ENCODE results near the gene RTN4R. TPM values are rescaled to one million over a fixed set of nuclear protein-coding genes. Genes with fewer than 3 reads are reported as not detected.
"Not testable (repeated sequence)": the region's sequence is repeated elsewhere in the genome, so short reads cannot be mapped to it uniquely, and the experiment has no call there.

RTN4R gene
- total RNA-seq, 1 donor from 2014 or later, result 2.6 TPM

DNA sequence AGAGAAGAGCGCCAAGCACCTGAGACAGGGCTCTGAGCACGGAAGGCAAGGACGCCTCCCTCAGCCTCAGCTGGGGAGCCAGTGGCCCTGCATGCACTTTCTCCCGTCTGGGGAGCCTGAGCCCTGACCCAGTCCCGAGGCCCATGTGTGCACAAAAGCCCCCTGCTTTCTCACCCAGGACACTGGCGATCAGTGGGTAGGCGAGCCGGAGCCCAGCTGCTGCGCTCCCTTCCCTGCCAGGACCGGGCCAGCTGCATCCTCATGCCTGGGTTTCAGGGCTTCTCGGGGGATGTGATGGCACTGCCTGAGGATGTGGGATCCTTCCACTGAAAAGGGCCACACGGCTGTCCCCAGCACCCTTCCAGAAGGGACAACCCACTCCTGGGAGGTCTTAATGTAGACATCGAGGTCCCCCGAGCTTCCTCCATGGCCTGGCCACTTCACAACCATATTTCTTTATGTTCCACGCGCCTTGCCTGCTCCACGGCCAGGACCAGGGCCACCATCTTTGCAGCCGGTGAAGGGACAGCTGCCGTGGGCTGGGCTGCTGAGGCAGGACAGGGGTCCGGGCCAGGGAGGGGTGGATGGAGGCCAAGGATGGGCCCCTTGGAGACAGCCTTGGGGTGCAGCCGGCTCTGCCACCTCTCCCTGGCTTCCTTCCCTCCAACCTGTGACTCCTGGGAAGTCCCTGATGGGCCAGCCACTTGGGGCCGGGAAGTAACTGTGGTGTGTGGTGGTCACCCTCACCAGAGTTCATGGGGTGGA, 10.8 kb upstream of the RTN4R start:
- H3K27ac ChIP-seq (ENCODE audit: low read depth, low read length); H3K4me3 ChIP-seq (ENCODE audit: low read length in 3 of 3); H3K9me3 ChIP-seq (ENCODE audit: control insufficient read depth in 3 of 3, low read length in 3 of 3): not testable (repeated sequence)

DNA sequence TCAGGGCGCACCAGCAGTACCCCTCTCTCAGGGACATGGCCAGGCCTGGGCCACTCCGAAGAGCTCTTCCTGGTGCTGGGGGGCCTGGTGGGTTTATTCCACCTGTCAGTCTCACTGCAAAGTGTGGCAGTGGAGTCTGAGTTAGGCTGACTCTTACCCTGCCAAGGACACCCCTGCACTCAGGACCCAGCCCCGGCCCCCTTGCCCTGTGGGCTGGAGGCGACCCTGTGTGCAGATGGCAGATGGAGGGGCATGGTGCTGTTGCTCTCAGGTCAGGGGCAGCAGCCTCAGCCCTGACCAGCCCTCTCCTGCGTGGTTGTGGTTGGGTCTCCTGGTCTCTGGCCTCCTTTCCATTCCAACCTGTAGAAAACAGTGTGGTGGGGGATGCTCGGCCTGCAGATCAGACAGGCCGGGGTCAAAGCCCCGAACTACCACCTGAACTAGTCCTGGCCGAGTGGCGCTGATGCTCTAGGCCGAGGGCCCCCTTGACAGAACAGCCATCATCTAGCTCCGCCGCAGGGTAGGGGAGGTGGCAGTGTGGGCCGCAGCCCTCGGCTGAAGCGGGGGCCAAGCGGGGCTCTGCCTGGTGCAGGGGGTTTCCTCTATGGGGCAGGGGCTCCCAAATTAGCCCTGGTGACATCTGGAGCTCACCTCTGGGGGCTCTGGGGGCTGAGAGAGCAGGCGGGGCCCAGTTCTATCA, 10.0 kb upstream of the RTN4R start:
- H3K4me1 ChIP-seq (ENCODE audit: control insufficient read depth in 3 of 3, insufficient read depth in 3 of 3, low read length in 3 of 3); H3K9ac ChIP-seq (ENCODE audit: low read depth in 1 of 3, low read length in 3 of 3); H3K4me3 ChIP-seq (ENCODE audit: low read length in 3 of 3); H3K36me3 ChIP-seq (ENCODE audit: control insufficient read depth in 3 of 3, insufficient read depth in 3 of 3, low read length in 3 of 3); H3K27ac ChIP-seq (ENCODE audit: low read depth, low read length); H3K27me3 ChIP-seq (ENCODE audit: control insufficient read depth in 3 of 3, insufficient read depth in 3 of 3, low read length in 3 of 3); H3K9me3 ChIP-seq (ENCODE audit: control insufficient read depth in 3 of 3, low read length in 3 of 3): not testable (repeated sequence)

More for the DNA sequence above, 10.8 kb upstream of the RTN4R start:
- H3K4me1 ChIP-seq (ENCODE audit: control insufficient read depth in 3 of 3, insufficient read depth in 3 of 3, low read length in 3 of 3); H3K9ac ChIP-seq (ENCODE audit: low read depth in 1 of 3, low read length in 3 of 3); H3K27me3 ChIP-seq (ENCODE audit: control insufficient read depth in 3 of 3, insufficient read depth in 3 of 3, low read length in 3 of 3); H3K36me3 ChIP-seq (ENCODE audit: control insufficient read depth in 3 of 3, insufficient read depth in 3 of 3, low read length in 3 of 3): not testable (repeated sequence)

DNA sequence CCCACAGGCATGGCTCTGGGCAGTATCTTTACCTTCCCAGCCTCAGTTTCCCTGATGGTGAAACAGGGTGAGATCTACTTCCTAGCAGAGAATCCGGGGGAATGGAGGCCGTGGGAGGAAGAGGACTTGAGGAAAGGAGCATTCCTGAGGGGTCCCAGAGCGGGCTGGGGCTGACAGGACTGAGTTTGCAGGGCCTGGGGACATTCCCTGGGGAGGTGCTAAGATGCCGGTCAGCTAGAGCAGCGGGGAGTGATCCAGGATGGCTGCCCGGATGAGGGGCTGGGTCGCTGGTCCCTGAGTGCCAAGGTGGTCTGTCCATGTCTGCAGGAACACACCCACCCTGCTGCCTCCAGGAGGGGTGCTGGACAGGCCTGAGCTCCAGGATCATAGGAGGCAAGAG, 8.3 kb upstream of the RTN4R start:
- no peak overlapping the region for H3K4me3 ChIP-seq (ENCODE audit: low read length in 3 of 3)
- no peaks in the 10 kb centered on the region for H3K36me3 ChIP-seq (ENCODE audit: control insufficient read depth in 3 of 3, insufficient read depth in 3 of 3, low read length in 3 of 3)
- H3K9ac ChIP-seq (ENCODE audit: low read depth in 1 of 3, low read length in 3 of 3), result no peak overlapping the region
- H3K27ac ChIP-seq (ENCODE audit: low read depth, low read length), result no peak overlapping the region
- H3K9me3 ChIP-seq (ENCODE audit: control insufficient read depth in 3 of 3, low read length in 3 of 3), result no peaks in the 10 kb centered on the region
- peaks cover under 1 to 9% (median 6%) of the 10 kb centered on the region in 3 donors for H3K4me1 ChIP-seq (ENCODE audit: control insufficient read depth in 3 of 3, insufficient read depth in 3 of 3, low read length in 3 of 3)
- no peaks in the 10 kb centered on the region for H3K27me3 ChIP-seq (ENCODE audit: control insufficient read depth in 3 of 3, insufficient read depth in 3 of 3, low read length in 3 of 3)

DNA sequence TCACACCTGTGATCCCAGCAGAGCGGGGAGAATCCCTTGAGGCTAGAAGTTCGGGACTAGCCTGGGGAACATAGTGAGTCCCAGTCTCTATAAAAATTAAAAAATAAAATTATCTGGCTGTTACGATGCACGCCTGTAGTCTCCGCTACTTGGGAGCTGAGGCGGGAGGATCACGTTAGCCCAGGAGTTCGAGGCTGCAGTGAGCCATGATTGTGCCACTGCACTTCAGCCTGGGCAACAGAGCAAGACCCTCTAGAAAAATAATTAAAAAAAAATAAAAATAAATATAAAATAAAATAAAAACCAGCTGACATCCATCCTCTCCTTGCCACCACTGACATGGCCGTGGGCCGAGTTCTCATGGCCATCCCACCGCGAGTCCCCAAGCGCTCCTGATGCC, 7.7 kb upstream of the RTN4R start:
- Histone ChIP-seq H3K9me3 (ENCODE audit: control insufficient read depth in 3 of 3, low read length in 3 of 3) (no peaks in the 10 kb centered on the region), H3K27me3 (ENCODE audit: control insufficient read depth in 3 of 3, insufficient read depth in 3 of 3, low read length in 3 of 3) (no peaks in the 10 kb centered on the region), H3K36me3 (ENCODE audit: control insufficient read depth in 3 of 3, insufficient read depth in 3 of 3, low read length in 3 of 3) (no peaks in the 10 kb centered on the region), H3K9ac (ENCODE audit: low read depth in 1 of 3, low read length in 3 of 3) (no peak overlapping the region), H3K4me1 (ENCODE audit: control insufficient read depth in 3 of 3, insufficient read depth in 3 of 3, low read length in 3 of 3) (peaks cover 5 to 14% (median 10%) of the 10 kb centered on the region in 3 donors), H3K27ac (ENCODE audit: low read depth, low read length) (no peak overlapping the region), H3K4me3 (ENCODE audit: low read length in 3 of 3) (no peak overlapping the region)

DNA sequence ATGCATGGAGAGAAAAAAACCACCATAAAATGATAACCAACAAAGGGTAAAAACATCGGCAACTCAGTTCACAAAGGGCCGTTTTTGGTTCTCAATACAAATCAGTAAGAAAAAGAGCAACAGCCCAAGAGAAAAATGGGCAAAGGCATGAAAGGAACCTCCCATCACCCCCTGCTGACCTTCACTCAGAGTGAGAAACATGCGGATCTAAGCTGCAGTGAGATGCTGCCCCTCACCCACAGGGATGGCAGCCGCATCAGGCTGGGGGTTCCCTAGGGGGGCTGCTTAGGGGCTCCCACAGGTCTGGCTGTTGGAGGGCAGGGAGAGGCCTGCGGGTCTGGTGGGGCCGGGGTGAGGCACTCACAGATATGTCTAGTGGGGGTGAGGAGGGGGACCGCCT, 7.2 kb upstream of the RTN4R start:
- not testable (repeated sequence) for H3K9ac ChIP-seq (ENCODE audit: low read depth in 1 of 3, low read length in 3 of 3); H3K27ac ChIP-seq (ENCODE audit: low read depth, low read length); H3K4me3 ChIP-seq (ENCODE audit: low read length in 3 of 3); H3K9me3 ChIP-seq (ENCODE audit: control insufficient read depth in 3 of 3, low read length in 3 of 3); H3K27me3 ChIP-seq (ENCODE audit: control insufficient read depth in 3 of 3, insufficient read depth in 3 of 3, low read length in 3 of 3); H3K36me3 ChIP-seq (ENCODE audit: control insufficient read depth in 3 of 3, insufficient read depth in 3 of 3, low read length in 3 of 3)
- H3K4me1 ChIP-seq (ENCODE audit: control insufficient read depth in 3 of 3, insufficient read depth in 3 of 3, low read length in 3 of 3), result peaks cover 5 to 14% (median 10%) of the 10 kb centered on the region in 3 donors

DNA sequence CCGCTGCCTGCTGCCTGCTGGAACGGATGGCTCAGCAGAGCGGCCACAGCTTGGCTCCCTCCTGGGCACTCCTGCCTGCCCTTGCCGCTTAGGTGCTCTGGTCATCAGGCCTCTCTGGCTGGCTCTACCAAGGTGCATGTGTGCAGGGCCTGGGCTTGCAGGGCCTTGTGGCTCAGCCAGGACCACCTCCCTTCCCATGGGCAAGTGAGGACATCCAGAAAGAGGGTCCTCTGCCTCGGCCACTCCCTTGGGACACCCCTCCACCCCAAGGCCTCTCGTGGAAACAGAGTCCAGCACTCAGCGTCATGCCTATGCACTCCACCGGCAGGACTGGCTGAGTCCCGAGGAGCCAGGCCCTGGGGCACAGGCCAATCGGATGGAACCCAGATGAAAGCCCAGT, 6.3 kb upstream of the RTN4R start:
- H3K27ac ChIP-seq (ENCODE audit: low read depth, low read length); H3K27me3 ChIP-seq (ENCODE audit: control insufficient read depth in 3 of 3, insufficient read depth in 3 of 3, low read length in 3 of 3); H3K9ac ChIP-seq (ENCODE audit: low read depth in 1 of 3, low read length in 3 of 3); H3K9me3 ChIP-seq (ENCODE audit: control insufficient read depth in 3 of 3, low read length in 3 of 3); H3K4me3 ChIP-seq (ENCODE audit: low read length in 3 of 3); H3K36me3 ChIP-seq (ENCODE audit: control insufficient read depth in 3 of 3, insufficient read depth in 3 of 3, low read length in 3 of 3): not testable (repeated sequence)
- H3K4me1 ChIP-seq (ENCODE audit: control insufficient read depth in 3 of 3, insufficient read depth in 3 of 3, low read length in 3 of 3), result peaks cover 5 to 16% (median 10%) of the 10 kb centered on the region in 3 donors

DNA sequence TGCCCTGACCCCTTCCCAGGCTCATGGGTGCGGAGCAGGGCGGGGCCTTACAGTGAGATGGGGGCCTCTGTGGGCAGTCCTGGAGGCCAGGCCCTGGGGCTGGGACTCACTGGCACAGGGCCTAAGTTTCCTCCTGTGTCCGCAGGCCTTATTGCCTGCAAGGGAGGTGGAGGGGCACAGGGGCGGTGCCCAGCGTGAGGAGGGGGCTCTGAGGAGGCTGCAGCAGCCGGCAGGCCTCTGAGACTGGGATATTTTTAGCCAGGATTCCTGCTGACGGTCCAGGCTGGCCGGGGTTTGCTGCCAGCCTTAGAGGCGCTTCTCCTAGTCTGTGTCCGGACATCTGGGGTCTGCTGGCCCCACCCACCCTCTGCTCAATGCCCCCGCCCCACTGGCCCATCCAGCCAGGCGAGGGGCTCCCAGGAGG, 5.7 kb upstream of the RTN4R start:
- H3K27me3 ChIP-seq (ENCODE audit: control insufficient read depth in 3 of 3, insufficient read depth in 3 of 3, low read length in 3 of 3), result no peaks in the 10 kb centered on the region
- no peak overlapping the region for H3K9ac ChIP-seq (ENCODE audit: low read depth in 1 of 3, low read length in 3 of 3)
- no peaks in the 10 kb centered on the region for H3K36me3 ChIP-seq (ENCODE audit: control insufficient read depth in 3 of 3, insufficient read depth in 3 of 3, low read length in 3 of 3)
- H3K9me3 ChIP-seq (ENCODE audit: control insufficient read depth in 3 of 3, low read length in 3 of 3), result no peaks in the 10 kb centered on the region
- no peak overlapping the region for H3K27ac ChIP-seq (ENCODE audit: low read depth, low read length)
- H3K4me3 ChIP-seq (ENCODE audit: low read length in 3 of 3), result no peak overlapping the region
- H3K4me1 ChIP-seq (ENCODE audit: control insufficient read depth in 3 of 3, insufficient read depth in 3 of 3, low read length in 3 of 3), result peaks cover 5 to 16% (median 10%) of the 10 kb centered on the region in 3 donors

DNA sequence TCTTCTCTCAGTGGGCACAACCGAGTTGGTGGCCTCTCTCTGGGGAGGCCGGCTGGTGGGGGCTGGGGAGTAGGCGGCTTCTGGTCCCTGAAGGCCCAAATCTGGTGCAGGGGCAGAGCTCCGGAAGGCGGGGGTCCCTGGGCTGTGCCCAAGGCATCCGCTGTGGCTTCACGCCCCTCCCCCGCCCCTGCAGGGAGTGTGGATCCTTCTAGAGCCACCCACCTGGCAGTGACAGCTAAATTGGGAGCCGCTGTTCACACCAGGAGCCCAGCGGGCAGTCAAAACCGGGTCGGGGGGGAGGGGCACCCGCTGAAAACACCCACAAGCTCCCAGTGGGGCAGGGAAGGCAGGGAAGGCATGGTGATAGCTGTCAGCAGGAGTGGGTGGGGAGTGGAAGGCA, 4.6 kb upstream of the RTN4R start:
- Histone ChIP-seq H3K36me3 (ENCODE audit: control insufficient read depth in 3 of 3, insufficient read depth in 3 of 3, low read length in 3 of 3) (no peaks in the 10 kb centered on the region), H3K4me1 (ENCODE audit: control insufficient read depth in 3 of 3, insufficient read depth in 3 of 3, low read length in 3 of 3) (peaks cover 5 to 17% (median 15%) of the 10 kb centered on the region in 3 donors)

DNA sequence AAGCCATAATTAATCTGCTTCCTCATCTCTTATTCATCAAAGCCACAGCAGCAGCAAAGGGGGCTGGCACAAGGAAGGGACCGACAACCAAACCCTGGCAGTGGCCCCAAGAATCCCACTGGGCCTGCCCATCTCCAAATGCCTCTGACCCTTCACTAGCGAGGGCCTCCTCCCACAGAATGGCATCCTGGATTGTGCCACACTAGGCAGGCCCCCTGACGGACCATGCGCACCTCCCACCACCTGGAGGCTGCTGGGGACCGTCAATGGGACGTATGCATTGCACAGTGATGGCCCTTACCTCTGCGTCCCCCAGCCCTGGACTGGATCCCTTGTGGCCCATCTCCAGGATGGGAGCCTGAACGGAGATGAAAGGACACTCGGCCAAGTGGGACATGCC, 4.1 kb upstream of the RTN4R start:
- no peak overlapping the region for H3K4me3 ChIP-seq (ENCODE audit: low read length in 3 of 3)
- peaks cover 5 to 17% (median 15%) of the 10 kb centered on the region in 3 donors for H3K4me1 ChIP-seq (ENCODE audit: control insufficient read depth in 3 of 3, insufficient read depth in 3 of 3, low read length in 3 of 3)
- no peaks in the 10 kb centered on the region for H3K36me3 ChIP-seq (ENCODE audit: control insufficient read depth in 3 of 3, insufficient read depth in 3 of 3, low read length in 3 of 3)
- H3K9ac ChIP-seq (ENCODE audit: low read depth in 1 of 3, low read length in 3 of 3), result no peak overlapping the region
- peaks cover 0 to 2% (median 2%) of the 10 kb centered on the region in 3 donors for H3K27me3 ChIP-seq (ENCODE audit: control insufficient read depth in 3 of 3, insufficient read depth in 3 of 3, low read length in 3 of 3)
- H3K27ac ChIP-seq (ENCODE audit: low read depth, low read length), result no peak overlapping the region
- no peaks in the 10 kb centered on the region for H3K9me3 ChIP-seq (ENCODE audit: control insufficient read depth in 3 of 3, low read length in 3 of 3)

More for the DNA sequence above, 4.6 kb upstream of the RTN4R start:
- no peak overlapping the region for H3K27ac ChIP-seq (ENCODE audit: low read depth, low read length)
- H3K9ac ChIP-seq (ENCODE audit: low read depth in 1 of 3, low read length in 3 of 3), result no peak overlapping the region
- no peaks in the 10 kb centered on the region for H3K9me3 ChIP-seq (ENCODE audit: control insufficient read depth in 3 of 3, low read length in 3 of 3)
- H3K4me3 ChIP-seq (ENCODE audit: low read length in 3 of 3), result no peak overlapping the region
- no peaks in the 10 kb centered on the region for H3K27me3 ChIP-seq (ENCODE audit: control insufficient read depth in 3 of 3, insufficient read depth in 3 of 3, low read length in 3 of 3)

All from skeletal muscle tissue (tissue), 4 donors.